Activated CD4-positive, alpha-beta T cell treated with anti-CD3 and anti-CD28 coated beads for 4 hours (primary cell): ENCODE results near the gene KYNU.
"Not testable (repeated sequence)": the region's sequence is repeated elsewhere in the genome, so short reads cannot be mapped to it uniquely, and the experiment has no call there.

ENCODE experiments used
- DNase-seq, 2 donors: peaks; one replicate each; pipeline ENCODE4 v3.0.0-alpha.2; 2020

KYNU gene

DNA sequence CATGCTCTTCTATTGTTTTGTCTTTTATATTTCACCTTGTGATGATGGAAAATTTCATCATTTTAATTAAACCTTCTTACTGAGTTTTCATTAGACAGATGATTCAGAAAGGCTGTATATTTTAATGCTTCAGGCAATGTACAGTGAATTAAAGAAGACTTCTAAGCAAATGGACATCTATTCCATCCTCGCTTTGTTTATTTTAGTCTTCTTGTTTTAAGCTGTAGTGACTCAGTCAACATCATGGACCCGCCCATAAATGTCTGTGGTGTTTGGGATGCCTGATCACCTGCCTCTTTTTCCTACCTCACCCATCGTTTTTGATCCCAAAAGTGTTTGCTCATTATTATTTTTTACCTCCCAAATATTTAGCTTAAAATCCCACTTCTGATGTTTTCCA lies 43.1 kb downstream of the KYNU start:
- no peak for DNase-seq

DNA sequence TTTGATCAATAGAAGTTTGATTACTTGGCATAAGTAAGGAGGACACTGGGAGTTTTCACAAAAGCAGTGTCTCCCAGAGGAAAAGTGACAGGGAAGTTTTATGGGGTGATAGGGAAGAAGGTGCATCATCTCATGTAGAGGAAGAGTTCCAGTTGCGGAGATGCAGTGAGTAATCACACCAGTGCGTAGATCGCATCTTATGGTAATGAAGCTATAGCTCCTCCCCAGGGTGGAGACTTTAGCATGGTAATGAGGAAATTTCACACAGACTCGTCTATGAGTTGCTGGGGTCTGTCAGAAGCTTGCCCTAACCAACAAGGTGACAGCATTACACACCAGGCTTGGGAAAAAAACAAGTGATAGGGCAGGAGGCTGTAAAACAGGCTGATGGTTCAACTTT lies 49.0 kb downstream of the KYNU start:
- DNase-seq, result no peak

DNA sequence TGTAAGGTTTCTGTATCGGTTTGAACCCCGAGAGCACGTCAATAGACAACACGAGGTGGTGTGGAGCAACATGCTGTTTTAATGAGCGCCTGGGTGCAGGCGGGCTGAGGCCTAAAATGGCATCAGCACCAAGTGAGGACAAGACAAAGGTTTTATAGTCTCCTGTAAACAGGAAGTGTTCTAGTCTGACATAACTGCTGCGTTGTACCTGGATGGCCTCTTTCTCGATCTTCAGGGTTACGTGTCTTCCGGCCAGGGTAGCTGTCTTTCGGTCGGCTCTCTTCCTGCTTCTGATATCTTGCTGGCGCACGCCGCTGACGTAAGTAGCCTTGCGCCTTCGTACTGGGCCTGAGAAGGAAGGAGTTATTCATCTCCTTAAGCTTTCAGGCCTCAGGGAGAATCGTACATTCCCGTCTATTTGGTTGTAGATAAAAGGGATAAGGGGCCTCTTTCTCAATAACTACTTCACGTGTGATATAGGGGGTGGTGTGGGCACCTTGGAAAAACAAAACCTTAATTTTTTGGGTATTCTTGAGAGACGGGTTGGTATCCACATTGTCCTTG lies 53.5 kb downstream of the KYNU start:
- DNase-seq, result no peak

DNA sequence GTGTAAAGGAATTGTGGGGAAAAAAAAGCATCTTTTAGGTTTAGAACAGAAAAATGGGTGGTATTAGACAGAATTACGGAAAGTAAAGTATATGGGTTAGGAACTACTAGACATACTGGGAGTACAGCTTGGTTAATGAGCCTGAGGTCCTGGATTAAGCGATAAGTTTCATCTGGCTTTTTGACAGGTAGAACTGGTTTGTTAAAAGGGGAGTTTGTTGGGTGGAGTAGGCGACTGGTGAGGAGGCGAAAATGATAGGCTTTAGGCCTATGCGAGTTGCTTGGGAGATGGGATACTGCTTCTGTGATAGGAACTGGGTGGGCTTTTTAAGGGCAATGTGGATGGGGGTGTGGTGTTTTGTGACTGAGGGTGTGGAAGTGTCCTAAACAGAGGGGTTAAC lies 56.5 kb downstream of the KYNU start:
- DNase-seq, result no peak

DNA sequence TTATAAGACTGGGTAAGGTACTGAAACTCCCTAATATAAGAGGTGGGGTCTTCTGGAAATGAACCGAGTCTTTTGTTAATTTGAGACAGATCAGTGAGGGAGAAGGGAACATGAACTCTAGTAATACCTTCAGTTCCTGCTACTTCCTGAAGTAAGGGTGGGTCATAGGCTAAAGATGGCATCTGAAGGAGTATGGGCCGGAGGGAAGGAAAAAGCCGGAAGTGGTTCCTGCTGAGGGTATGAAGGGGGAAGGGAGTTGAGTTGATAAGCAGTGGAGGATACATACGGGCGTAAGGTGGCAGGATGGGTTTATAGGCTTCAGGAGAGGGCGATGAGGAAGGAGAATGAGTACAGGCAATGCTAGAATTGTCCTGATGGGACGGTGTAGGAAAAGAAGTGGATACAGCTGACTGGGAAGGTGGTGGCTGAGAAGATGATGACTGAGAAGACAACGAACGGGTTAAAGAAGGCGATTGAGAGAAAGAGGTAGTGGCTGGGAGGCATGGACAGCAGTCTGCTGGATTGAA lies 58.2 kb downstream of the KYNU start:
- DNase-seq, result no peak

DNA sequence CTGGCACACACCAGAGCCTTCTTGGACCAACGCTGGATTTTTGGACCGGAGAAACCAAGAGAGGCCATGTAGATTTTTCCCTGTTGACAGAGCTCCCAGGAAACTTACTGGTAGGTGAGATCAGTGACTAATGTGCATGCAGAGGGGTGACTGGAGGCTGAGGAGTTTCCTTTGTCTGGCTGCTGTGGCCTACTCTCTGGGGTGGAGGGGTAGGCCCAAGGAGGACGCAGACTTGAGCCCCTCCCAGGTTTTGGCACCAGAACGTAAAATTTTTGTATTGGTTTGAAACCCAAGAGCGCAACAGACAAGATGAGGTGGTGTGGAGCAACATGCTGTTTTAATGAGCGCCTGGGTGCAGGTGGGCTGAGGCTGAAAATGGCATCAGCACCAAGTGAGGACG lies 59.2 kb downstream of the KYNU start:
- DNase-seq, result no peak

DNA sequence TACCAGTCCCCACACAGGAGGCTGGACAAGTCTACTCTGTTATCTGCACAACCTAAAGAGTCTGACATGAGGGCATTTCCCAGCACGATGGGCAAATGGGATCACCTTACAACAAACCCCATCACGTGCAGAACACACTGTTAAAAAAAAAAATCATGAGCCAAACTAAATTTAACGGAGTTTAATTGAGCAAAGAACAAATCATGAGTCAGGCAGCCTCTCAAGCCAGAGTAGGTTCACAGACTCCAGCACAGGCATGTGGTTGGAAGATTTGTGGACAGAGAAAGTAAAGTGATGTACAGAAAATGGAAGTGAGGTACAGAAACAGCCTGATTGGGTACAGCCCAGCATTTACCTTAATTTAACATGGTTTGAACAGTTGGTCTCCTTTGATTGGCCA lies 59.9 kb downstream of the KYNU start:
- no peak for DNase-seq

DNA sequence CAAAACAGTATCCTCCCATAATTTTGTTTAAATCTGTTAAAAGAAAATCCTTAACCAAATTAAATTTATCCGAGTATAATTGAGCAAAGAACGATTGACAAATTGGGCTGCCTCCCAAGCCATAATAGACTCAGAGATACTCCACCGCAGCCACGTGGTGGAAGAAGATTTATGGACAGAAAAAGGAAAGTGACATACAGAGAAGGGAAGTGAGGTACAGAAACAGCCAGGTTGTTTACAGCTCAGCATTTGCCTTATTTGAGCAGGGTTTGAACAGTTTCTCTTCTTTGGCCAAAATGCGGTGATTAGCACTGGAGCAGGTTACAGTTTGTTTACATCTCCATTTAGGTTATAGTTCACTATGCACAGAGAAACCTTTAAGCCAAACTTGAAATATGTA lies 60.8 kb downstream of the KYNU start:
- no peak for DNase-seq

DNA sequence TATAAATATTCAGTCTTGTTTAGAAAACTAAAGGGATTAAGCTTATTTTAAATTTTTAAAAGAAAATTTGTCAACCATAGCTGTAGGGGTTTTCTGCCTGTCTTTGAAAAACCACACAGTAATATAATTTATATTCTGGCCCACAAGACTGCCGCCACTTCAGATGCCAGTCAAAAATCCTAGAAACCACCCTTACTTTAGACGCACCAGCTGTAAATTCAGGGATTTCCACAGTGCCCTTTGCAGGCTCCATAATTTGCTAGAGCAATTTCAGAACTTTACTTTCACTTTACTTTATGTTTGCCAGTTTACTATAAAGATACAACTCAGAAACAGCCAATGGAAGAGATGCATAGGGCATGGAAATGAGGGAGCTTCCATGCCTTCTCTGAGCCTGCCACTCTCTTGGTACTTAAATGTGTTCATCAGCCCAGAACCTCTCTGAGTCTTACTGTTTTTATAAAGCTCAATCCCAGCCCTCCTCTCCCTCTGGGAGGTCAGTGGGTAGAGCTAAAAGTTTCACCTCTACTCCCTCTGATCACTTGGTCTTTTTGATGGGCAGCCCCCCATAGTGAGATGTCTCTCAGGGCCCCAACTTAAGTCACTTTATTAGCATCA lies 63.3 kb downstream of the KYNU start:
- no peak for DNase-seq

DNA sequence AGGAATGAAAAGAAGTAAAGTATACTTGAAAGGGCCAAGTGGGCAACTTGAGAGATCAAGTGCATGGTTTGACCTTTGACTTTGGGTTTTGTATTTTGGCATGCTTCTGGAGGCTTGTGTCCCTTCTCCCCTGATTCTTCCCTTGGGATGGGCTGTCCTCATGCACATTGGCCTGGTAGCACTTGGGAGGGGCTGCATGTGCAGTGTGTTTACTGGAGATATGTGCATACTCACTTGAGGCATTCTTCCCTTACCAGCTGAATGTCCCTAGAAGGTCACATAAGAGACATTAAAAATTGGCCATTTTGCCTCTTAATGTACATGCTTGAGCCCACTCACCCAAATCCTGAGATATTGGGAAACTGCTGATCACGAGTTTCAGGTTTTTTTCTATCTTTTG lies 65.2 kb downstream of the KYNU start:
- DNase-seq, result no peak

DNA sequence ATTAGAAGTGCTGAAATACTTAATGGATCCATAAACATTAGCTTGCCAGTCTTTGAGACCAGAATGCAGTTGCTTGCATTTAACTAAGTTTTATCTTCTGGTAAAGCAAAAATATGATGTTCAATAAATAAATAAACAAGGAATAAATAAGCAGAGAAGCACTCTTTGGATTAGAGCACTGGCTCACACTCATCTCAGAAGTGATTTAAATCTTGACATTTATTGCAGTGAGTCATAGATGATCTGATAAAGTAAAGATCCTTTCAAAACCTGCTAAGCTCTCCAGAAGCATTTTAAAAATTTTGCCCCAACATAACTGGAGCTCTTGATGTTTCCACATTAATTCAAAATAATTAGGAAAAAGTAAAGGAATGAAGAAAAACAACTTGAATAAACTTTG lies 66.8 kb downstream of the KYNU start:
- DNase-seq, result no peak

DNA sequence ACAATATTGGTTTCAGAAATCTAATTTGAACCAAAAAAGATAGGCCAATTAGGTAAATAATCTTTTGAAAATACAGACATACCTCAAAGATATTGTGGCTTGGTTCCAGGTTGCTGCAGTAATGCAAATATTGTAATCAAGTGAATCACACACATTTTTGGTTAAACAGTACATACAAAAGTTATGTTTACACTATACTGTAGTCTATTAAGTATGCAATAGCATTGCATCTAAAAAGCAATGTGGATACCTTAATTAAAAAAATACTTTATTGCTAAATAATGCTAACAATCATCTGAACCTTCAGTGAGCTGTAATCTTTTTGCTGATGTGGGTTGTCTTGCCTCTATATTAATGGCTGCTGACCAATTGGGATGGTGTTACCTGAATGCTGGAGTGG lies 67.3 kb downstream of the KYNU start:
- no peak for DNase-seq

DNA sequence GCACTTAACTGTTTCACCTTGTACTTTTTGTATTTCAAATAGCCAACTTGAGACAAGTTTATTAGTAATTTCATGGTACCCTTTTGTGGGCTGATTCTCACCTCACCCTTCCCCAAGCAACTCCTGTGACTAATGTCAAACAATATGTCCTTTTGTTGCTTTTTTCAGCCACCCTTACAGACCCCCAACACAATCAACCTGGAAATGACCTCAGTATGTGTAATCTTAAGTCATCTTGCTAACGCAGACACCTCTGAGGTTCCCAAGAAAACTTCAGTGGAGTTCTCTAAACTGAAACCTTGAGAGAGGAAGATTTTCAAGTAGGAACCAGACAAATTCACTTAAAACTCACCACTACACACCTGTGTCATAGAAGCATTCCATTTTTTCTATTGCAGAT lies 69.5 kb downstream of the KYNU start:
- no peak for DNase-seq

DNA sequence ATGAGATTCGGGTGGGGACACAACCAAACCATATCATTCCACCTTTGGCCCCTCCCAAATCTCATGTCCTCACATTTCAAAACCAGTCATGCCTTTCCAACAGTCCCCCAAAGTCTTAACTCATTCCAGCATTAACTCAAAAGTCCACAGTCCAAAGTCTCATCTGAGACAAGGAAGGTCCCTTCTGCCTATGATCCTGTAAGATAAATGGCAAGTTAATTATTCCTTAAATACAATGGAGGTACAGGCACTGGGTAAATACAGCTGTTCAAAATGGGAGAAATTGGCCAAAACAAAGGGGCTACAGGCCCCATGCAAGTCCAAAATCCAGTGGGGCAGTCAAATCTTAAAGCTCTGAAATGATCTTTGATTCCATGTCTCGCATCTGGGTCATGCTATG lies 71.3 kb downstream of the KYNU start:
- DNase-seq, result not testable (repeated sequence)

DNA sequence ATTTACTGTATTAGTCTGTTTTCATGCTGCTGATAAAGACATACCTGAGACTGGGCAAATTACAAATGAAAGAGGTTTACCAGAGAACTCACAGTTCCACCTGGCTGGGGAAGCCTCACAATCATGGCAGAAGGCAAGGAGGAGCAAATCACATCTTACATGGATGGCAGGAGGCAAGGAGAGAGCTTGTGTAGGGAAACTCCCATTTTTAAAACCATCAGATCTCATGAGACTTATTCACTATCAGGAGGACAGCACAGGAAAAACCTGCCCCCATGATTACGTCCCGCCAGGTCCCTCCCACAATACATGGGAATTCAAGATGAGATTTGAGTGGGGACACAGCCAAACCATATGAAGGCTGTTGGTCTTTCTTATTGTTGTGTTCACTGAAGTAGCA lies 72.9 kb downstream of the KYNU start:
- DNase-seq, result not testable (repeated sequence)

DNA sequence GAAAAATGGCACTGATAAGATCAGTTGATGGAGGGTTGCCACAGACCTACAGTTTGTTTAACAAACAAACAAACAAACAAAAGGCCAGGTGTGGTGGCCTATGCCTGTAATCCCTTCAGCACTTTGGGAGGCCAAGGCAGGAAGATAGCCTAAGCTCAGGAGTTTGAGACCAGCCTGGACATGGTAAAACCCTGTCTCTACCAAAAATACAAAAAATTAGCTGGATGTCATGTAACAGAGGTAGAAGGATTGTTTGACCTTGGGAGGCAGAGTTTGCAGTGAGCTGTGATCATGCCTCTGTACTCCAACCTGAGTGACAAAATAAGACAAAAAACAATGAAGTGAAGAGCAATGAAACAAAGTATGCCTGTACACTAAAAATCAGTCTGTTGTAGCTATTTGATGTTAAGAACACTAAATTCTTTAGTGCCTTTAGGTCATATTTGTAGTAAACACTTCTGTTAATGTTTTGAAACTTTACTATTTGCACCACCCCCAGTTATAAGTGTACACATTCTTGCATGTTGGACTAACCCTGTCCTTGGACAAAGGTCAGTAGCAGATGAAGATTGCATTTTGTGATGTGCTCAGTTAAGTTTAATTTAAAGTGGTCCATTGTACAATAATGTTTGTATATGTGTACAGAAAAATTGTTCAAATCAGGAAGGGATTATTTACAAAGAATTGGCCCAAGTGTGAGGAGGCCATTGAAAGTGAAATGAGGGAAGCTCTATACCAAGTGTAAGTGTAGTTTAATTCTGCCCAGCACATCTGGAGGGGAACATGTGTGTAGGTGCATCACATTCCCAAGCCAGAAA lies 73.9 kb downstream of the KYNU start:
- DNase-seq, result no peak

DNA sequence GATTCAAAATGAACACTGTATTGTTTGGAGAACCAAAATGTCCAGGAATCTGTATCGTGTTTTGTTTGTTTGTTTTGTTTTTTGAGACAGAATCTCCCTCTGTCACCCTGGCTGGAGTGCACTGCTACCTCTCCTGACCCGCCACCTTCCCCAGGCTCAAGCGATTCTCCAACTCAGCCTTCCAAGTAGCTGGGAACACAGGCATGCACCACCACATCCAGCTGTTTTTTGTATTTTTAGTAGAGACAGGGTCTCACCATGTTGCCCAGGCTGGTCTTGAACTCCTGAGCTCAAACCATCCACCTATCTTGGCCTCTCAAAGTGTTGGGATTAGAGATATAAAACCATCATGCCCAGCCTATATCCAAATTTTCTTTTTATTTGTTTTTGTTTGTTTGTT lies 74.6 kb downstream of the KYNU start:
- no peak for DNase-seq

DNA sequence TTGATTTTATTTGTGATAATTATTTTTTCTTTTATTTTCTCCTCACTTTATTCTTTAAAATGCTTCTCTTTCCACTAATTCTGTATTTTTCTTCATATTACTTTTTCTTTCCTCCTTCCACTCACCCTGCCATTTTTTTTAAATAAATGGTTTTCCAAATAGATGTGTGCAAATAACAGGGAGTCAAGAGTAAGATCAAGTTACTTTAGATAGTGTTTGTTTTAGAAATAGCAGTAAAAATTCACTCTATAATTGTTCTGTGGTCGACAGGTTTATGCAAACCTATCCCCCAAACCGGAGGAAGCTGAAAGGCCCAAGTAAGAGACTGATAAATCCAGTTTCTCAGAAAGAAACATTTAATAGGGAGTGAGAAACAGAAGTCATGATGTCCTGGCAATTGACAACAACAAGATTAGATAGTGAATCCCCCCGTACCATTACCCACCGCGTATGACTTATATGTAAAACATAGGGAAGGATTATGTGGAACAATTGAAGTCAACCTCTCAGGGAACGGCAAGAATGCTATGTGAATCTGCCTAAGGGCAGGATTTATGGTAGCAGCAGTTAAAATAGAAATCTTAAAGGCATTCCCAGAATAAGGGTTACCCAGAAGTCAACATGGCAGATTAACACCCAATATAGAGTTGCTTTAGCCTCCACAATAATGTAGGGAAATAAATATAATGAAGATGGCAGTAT lies 75.5 kb downstream of the KYNU start:
- no peak for DNase-seq

DNA sequence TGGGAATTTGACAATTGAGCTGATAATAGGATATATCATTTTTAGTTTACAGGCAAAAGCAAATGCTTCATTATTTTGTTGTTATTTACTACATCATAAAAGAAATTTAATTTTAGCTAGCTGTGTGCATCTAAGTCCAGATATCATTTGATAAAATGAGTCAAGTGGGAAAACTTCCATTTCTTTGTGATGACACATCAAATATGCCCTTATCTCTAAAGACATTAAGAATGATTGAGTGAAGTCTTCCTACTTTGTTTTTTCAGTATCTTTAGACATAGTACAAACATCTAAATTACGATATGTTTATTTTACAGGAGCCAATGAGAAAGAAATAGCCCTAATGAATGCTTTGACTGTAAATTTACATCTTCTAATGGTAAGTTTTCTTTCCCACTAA lies 77.0 kb downstream of the KYNU start:
- no peak for DNase-seq

DNA sequence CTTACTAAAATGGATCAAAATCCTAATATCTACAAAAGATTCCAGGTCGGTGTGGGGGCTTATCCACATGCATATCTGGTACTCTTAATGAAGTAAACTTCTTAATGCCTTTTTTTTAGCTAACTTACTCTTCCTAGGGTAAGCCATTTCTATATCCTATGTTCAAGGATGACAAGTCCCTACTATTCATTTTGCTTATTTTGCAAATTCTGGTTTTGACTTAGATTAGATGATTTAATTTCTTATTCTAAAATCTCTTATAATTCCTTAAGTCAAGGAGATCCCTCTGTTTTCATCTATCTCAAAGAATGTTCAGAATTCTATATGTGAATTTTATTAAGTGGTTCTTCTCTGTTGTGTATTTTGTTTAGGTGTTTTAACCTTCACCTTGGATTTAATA lies 79.7 kb downstream of the KYNU start:
- DNase-seq, result no peak

DNA sequence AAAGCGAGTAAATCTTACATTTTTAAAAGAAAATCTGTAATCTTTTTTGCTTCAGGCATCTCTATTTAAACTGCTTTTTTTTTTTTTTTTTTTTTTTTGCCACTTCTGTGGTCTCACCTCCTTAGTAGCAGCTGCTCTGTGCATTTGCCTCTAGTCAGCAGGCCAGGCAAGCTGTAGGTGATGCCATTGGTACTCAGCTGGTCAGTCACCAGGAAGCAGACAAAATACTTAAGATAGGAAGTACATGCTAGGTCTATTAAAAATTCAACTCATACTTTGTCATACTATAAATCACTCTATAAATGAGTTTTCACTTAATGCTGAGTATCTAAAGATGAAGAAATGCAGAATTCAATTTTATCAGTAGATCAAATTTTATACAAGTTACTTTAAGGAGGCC lies 83.7 kb downstream of the KYNU start:
- no peak for DNase-seq

DNA sequence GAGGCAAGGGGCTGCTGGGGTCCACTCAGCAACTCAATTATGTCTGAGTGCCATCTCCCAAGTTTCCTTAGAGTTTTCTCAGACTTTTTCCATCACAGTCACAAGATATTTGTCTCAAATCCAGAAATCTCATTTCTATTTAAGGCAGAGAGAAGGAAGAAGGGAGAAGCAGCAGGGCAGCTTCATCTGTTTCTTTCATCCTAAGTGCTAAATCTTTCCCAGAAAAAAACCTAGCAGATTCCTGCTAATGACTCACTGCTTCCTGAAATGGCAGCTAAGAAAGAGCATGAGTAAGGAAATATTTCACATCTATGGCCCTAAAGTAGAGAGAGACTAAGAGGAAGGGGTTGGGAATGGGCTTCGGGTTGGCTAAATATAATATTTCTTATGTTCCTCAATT lies 88.0 kb downstream of the KYNU start:
- no peak for DNase-seq

DNA sequence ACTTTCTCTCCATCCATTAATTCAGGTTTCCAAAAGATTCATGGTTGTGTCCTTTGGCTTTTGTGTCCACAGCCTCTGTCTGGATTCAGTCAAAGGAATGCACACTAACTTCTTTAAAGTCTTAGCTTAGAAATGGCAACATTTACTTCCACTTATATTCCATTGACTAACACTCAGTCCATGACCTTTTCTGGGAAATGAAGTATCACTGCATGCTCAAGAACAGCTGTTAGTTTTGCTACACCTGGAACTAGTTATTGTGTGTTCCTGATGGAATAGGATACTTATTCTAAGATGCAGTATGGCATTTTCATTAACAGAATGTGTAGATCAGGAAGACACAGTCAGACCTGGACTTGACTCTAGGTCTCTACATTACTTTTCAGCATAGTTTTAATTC lies 88.8 kb downstream of the KYNU start:
- DNase-seq, result no peak

DNA sequence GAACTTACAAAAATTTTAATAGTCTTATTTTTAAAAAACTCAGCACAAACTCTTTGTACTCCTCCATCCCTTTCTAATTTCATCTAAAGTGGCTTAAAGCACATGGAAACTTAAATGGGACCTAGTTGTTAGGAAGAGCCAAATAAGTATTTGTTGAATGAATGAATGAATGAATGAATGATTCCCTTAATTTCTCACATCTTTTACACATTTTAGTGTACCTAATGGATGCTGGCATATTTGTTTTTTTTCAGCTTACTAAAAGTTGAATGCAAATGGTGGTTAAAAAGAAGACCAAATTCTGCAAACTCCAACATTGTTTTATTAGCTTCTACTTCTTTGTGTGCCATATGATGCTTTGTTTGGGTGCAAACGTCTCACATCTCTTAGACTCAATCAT lies 89.6 kb downstream of the KYNU start:
- DNase-seq, result no peak
